ENCODE data around the gene SPNS2. TPM values are rescaled to one million over a fixed set of nuclear protein-coding genes. Genes with fewer than 3 reads are reported as not detected.

Gene SPNS2
- total and polyA plus RNA-seq, 2 of the 8 experiments (the other 6 are each of a cell fraction or from before 2014, with no cell fraction given): 1.2 to 1.5 TPM

- TF ChIP-seq, protein P1, sequence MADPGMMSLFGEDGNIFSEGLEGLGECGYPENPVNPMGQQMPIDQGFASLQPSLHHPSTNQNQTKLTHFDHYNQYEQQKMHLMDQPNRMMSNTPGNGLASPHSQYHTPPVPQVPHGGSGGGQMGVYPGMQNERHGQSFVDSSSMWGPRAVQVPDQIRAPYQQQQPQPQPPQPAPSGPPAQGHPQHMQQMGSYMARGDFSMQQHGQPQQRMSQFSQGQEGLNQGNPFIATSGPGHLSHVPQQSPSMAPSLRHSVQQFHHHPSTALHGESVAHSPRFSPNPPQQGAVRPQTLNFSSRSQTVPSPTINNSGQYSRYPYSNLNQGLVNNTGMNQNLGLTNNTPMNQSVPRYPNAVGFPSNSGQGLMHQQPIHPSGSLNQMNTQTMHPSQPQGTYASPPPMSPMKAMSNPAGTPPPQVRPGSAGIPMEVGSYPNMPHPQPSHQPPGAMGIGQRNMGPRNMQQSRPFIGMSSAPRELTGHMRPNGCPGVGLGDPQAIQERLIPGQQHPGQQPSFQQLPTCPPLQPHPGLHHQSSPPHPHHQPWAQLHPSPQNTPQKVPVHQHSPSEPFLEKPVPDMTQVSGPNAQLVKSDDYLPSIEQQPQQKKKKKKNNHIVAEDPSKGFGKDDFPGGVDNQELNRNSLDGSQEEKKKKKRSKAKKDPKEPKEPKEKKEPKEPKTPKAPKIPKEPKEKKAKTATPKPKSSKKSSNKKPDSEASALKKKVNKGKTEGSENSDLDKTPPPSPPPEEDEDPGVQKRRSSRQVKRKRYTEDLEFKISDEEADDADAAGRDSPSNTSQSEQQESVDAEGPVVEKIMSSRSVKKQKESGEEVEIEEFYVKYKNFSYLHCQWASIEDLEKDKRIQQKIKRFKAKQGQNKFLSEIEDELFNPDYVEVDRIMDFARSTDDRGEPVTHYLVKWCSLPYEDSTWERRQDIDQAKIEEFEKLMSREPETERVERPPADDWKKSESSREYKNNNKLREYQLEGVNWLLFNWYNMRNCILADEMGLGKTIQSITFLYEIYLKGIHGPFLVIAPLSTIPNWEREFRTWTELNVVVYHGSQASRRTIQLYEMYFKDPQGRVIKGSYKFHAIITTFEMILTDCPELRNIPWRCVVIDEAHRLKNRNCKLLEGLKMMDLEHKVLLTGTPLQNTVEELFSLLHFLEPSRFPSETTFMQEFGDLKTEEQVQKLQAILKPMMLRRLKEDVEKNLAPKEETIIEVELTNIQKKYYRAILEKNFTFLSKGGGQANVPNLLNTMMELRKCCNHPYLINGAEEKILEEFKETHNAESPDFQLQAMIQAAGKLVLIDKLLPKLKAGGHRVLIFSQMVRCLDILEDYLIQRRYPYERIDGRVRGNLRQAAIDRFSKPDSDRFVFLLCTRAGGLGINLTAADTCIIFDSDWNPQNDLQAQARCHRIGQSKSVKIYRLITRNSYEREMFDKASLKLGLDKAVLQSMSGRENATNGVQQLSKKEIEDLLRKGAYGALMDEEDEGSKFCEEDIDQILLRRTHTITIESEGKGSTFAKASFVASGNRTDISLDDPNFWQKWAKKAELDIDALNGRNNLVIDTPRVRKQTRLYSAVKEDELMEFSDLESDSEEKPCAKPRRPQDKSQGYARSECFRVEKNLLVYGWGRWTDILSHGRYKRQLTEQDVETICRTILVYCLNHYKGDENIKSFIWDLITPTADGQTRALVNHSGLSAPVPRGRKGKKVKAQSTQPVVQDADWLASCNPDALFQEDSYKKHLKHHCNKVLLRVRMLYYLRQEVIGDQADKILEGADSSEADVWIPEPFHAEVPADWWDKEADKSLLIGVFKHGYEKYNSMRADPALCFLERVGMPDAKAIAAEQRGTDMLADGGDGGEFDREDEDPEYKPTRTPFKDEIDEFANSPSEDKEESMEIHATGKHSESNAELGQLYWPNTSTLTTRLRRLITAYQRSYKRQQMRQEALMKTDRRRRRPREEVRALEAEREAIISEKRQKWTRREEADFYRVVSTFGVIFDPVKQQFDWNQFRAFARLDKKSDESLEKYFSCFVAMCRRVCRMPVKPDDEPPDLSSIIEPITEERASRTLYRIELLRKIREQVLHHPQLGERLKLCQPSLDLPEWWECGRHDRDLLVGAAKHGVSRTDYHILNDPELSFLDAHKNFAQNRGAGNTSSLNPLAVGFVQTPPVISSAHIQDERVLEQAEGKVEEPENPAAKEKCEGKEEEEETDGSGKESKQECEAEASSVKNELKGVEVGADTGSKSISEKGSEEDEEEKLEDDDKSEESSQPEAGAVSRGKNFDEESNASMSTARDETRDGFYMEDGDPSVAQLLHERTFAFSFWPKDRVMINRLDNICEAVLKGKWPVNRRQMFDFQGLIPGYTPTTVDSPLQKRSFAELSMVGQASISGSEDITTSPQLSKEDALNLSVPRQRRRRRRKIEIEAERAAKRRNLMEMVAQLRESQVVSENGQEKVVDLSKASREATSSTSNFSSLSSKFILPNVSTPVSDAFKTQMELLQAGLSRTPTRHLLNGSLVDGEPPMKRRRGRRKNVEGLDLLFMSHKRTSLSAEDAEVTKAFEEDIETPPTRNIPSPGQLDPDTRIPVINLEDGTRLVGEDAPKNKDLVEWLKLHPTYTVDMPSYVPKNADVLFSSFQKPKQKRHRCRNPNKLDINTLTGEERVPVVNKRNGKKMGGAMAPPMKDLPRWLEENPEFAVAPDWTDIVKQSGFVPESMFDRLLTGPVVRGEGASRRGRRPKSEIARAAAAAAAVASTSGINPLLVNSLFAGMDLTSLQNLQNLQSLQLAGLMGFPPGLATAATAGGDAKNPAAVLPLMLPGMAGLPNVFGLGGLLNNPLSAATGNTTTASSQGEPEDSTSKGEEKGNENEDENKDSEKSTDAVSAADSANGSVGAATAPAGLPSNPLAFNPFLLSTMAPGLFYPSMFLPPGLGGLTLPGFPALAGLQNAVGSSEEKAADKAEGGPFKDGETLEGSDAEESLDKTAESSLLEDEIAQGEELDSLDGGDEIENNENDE (IDR thresholded peaks at IDR 0.05; ENCODE audit: insufficient replicate concordance, low read length): no peak
- no peak for TF ChIP-seq EP300 (IDR thresholded peaks at IDR 0.05; ENCODE audit: borderline replicate concordance in 1 of 2, low read depth in 2 of 2, low read length in 2 of 2)
- TF ChIP-seq ZNF274 (IDR thresholded peaks at IDR 0.05; ENCODE audit: borderline replicate concordance, extremely low read depth, low read length): no peak
- no peak for TF ChIP-seq SP4 (IDR thresholded peaks at IDR 0.05; ENCODE audit: low read length)
- no peak for TF ChIP-seq KDM1A (IDR thresholded peaks at IDR 0.05; ENCODE audit: borderline replicate concordance, low read length)
Observed at GRCh38 chr17:4550534-4551039, 51.9 kb downstream of the SPNS2 start (continued).
